Measurements from ENCODE around the gene KCNK5.

Gene KCNK5

GRCh38 chr6:39227476-39227875 lies 1.8 kb downstream of the KCNK5 start:
- no peak overlapping the region for H2AFZ ChIP-seq (ENCODE audit: low read depth)
- no peak overlapping the region for H3K4me2 ChIP-seq
- no peaks in the 10 kb centered on the region for H3K4me1 ChIP-seq (ENCODE audit: low read depth, poor library complexity, severe bottlenecking)
- TF ChIP-seq CTCF (conservative IDR thresholded peaks at IDR 0.05; ENCODE audit: low read depth, low read length) = no peak
- no peak overlapping the region for H3K9ac ChIP-seq
- no peaks in the 10 kb centered on the region for H3K36me3 ChIP-seq (ENCODE audit: insufficient read depth)
- no peaks in the 10 kb centered on the region for H3K27me3 ChIP-seq (ENCODE audit: insufficient read depth, low read depth)
- H3K27ac ChIP-seq = no peak overlapping the region
- H4K20me1 ChIP-seq (ENCODE audit: insufficient read depth) = no peaks in the 10 kb centered on the region
- no peaks in the 10 kb centered on the region for H3K79me2 ChIP-seq (ENCODE audit: insufficient read depth, low read depth)
- no peak overlapping the region for H3K4me3 ChIP-seq (IDR thresholded peaks at IDR 0.05; ENCODE audit: insufficient read depth, low read depth, low read length)

- no peak overlapping the region for H3K4me2 ChIP-seq
- no peak for TF ChIP-seq CTCF (conservative IDR thresholded peaks at IDR 0.05; ENCODE audit: low read depth, low read length)
- H3K4me3 ChIP-seq (IDR thresholded peaks at IDR 0.05; ENCODE audit: insufficient read depth, low read depth, low read length) = no peak overlapping the region
- H3K79me2 ChIP-seq (ENCODE audit: insufficient read depth, low read depth) = no peaks in the 10 kb centered on the region
- no peak overlapping the region for H3K9ac ChIP-seq
- no peaks in the 10 kb centered on the region for H3K36me3 ChIP-seq (ENCODE audit: insufficient read depth)
- no peak overlapping the region for H3K27ac ChIP-seq
- no peaks in the 10 kb centered on the region for H4K20me1 ChIP-seq (ENCODE audit: insufficient read depth)
- H3K27me3 ChIP-seq (ENCODE audit: insufficient read depth, low read depth) = no peaks in the 10 kb centered on the region
- no peak overlapping the region for H2AFZ ChIP-seq (ENCODE audit: low read depth)
- no peaks in the 10 kb centered on the region for H3K4me1 ChIP-seq (ENCODE audit: low read depth, poor library complexity, severe bottlenecking)
Observed at GRCh38 chr6:39226639-39227329, 2.5 kb downstream of the KCNK5 start.

GRCh38 chr6:39225946-39226437 lies 3.3 kb downstream of the KCNK5 start:
- Histone ChIP-seq H3K36me3 (ENCODE audit: insufficient read depth) (no peaks in the 10 kb centered on the region), H3K9ac (no peak overlapping the region), H3K79me2 (ENCODE audit: insufficient read depth, low read depth) (no peaks in the 10 kb centered on the region), H3K4me3 (IDR thresholded peaks at IDR 0.05; ENCODE audit: insufficient read depth, low read depth, low read length) (no peak overlapping the region), H3K4me1 (ENCODE audit: low read depth, poor library complexity, severe bottlenecking) (no peaks in the 10 kb centered on the region), H3K27ac (no peak overlapping the region), H2AFZ (ENCODE audit: low read depth) (no peak overlapping the region), H3K27me3 (ENCODE audit: insufficient read depth, low read depth) (no peaks in the 10 kb centered on the region), H3K4me2 (no peak overlapping the region), H4K20me1 (ENCODE audit: insufficient read depth) (no peaks in the 10 kb centered on the region)
- no peak for TF ChIP-seq CTCF (conservative IDR thresholded peaks at IDR 0.05; ENCODE audit: low read depth, low read length)

DNA sequence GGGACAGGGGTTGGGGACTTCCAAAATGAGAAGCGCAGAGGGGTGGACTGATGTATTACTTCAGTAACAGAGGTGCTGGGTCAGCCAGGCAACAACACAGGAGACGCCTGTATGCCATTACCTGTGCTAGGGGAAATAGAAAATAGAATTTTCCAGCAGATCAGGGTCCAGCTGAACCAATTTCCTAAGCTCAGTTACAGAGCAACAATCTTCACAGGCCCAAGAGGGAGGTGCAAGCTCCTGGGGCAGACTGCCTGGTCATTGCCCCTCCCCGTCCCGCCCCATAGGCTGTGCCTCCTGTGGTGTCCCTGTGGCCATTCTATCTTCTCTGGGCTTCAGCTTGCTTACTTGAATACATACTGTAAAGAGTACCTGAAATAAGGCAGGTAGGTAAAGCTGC lies 3.7 kb downstream of the KCNK5 start:
- no peak overlapping the region for H3K4me2 ChIP-seq
- no peak overlapping the region for H3K9ac ChIP-seq
- no peaks in the 10 kb centered on the region for H3K79me2 ChIP-seq (ENCODE audit: insufficient read depth, low read depth)
- H3K27ac ChIP-seq = no peak overlapping the region
- no peak overlapping the region for H2AFZ ChIP-seq (ENCODE audit: low read depth)
- H3K36me3 ChIP-seq (ENCODE audit: insufficient read depth) = no peaks in the 10 kb centered on the region
- no peak overlapping the region for H3K4me3 ChIP-seq (IDR thresholded peaks at IDR 0.05; ENCODE audit: insufficient read depth, low read depth, low read length)
- H3K4me1 ChIP-seq (ENCODE audit: low read depth, poor library complexity, severe bottlenecking) = no peaks in the 10 kb centered on the region
- TF ChIP-seq CTCF (conservative IDR thresholded peaks at IDR 0.05; ENCODE audit: low read depth, low read length) = no peak
- no peaks in the 10 kb centered on the region for H3K27me3 ChIP-seq (ENCODE audit: insufficient read depth, low read depth)
- no peaks in the 10 kb centered on the region for H4K20me1 ChIP-seq (ENCODE audit: insufficient read depth)

Measured in KMS-11 (cell line).